K562 (cell line): ENCODE measurements around the gene QPRT. TPM values are rescaled to one million over a fixed set of nuclear protein-coding genes. Genes with fewer than 3 reads are reported as not detected.

Experiments used
- ATAC-seq: fragments of 200-7000 bp; cut with Tn5 transposase; 3 replicates; pipeline ENCODE4 v1.9.1; 2020; ENCODE audit warnings: moderate library complexity
- BruUV-seq: library from RNA; stranded (reverse); fragments of 400-500 nt; replicated peaks from 2 replicates; lab custom pipeline; 2021; lab: Mats Ljungman, UMichigan
- CTCF ChIA-PET: fragments of 300-600 bp; formaldehyde crosslinking; extraction: SDS; loops from one replicate; lab custom pipeline; 2021; ENCODE audit warnings: low intra/inter-chr PET ratio; lab: Yijun Ruan, JAX
- POLR2A ChIA-PET: fragments of 300-600, 350-650 bp; sonication (Branson Sonifier 250); formaldehyde crosslinking; extraction: SDS; loops from one replicate; lab custom pipeline; 2021; ENCODE audit warnings: antibody characterized with exemption, inconsistent platforms; lab: Yijun Ruan, JAX
- DNase-seq, 4 experiments: peaks; one replicate each; pipeline versions ENCODE4 v3.0.0 to v3.0.0-alpha.2; 2011 to 2018; ENCODE audit warnings: low spot score in 3 of 4, mixed read lengths in 3 of 4; ENCODE audit errors: extremely low read depth in 1 of 4
- FAIRE-seq: peaks from 2 replicates; lab custom pipeline; 2011; peaks lifted over from hg19 to GRCh38; lab: Jason Lieb, UNC
- H2AFZ ChIP-seq: 2 replicates; pipeline ENCODE4 v1.6.0; 2011; ENCODE audit warnings: low read depth, low read length, control low read depth, inconsistent platforms
- H3K27ac ChIP-seq: fragments of 200-600 bp; 3 replicates; pipeline ENCODE4 v1.8.0; 2011; ENCODE audit warnings: low read depth, mild to moderate bottlenecking, control low read depth, inconsistent platforms, low read length, moderate library complexity, mixed read lengths; ENCODE audit errors: extremely low read depth
- H3K27me3 ChIP-seq, 2 experiments: fragments of 300-600 bp in 1 of 2; 2 replicates in 1 of 2; 3 replicates in 1 of 2; pipeline versions ENCODE4 v1.6.0 to v1.8.0; 2011; ENCODE audit warnings: inconsistent platforms in 2 of 2, low read length in 2 of 2, mild to moderate bottlenecking in 1 of 2, mixed read lengths in 1 of 2, moderate library complexity in 1 of 2; ENCODE audit not compliant: control insufficient read depth in 2 of 2, insufficient read depth in 2 of 2
- H3K36me3 ChIP-seq: fragments of 300-600 bp; 3 replicates; pipeline ENCODE4 v1.8.0; 2011; ENCODE audit warnings: mild to moderate bottlenecking, low read length, inconsistent platforms; ENCODE audit not compliant: control insufficient read depth, insufficient read depth
- H3K4me1 ChIP-seq, 2 experiments: fragments of 200-600 bp in 1 of 2; replicated peaks in 1 of 2; 2 replicates in 1 of 2; 3 replicates in 1 of 2; pipeline versions ENCODE4 v1.5.1 to v1.8.0; 2011; ENCODE audit warnings: inconsistent platforms in 2 of 2, low read length in 2 of 2, mild to moderate bottlenecking in 1 of 2, mixed read lengths in 1 of 2, moderate library complexity in 1 of 2; ENCODE audit not compliant: control insufficient read depth in 2 of 2, insufficient read depth in 2 of 2
- H3K4me2 ChIP-seq: 2 replicates; pipeline ENCODE4 v1.6.1; 2011; ENCODE audit warnings: low read length, control low read depth, inconsistent platforms, mixed read lengths; ENCODE audit not compliant: insufficient read depth
- H3K4me3 ChIP-seq: fragments of 200-600 bp; sonication (generic), shearing (Covaris generic); 2 replicates; pipeline ENCODE4 v1.5.1; 2016; ENCODE audit warnings: control low read depth, inconsistent platforms
- H3K79me2 ChIP-seq: fragments of 200-600 bp; 3 replicates; pipeline ENCODE4 v1.8.0; 2011; ENCODE audit warnings: low read length, inconsistent platforms; ENCODE audit not compliant: control insufficient read depth, insufficient read depth
- H3K9ac ChIP-seq, 2 experiments: 2 replicates each; pipeline versions ENCODE4 v1.6.0 to v1.6.1; 2011; ENCODE audit warnings: low read depth in 2 of 2, low read length in 2 of 2, control low read depth in 1 of 2, inconsistent platforms in 1 of 2, mild to moderate bottlenecking in 1 of 2, mixed read lengths in 1 of 2; ENCODE audit not compliant: insufficient read depth in 1 of 2
- H3K9me1 ChIP-seq: one replicate; pipeline ENCODE4 v1.6.0; 2011; ENCODE audit warnings: inconsistent platforms, mild to moderate bottlenecking, low read length, moderate library complexity; ENCODE audit not compliant: control insufficient read depth, insufficient read depth
- H3K9me3 ChIP-seq: replicated peaks from 2 replicates; pipeline ENCODE4 v1.5.1; 2011; ENCODE audit warnings: low read depth, low read length, inconsistent platforms; ENCODE audit not compliant: control insufficient read depth, insufficient read depth
- H4K20me1 ChIP-seq: replicated peaks from 2 replicates; pipeline ENCODE4 v1.6.1; 2011; ENCODE audit warnings: low read length, inconsistent platforms, mixed read lengths; ENCODE audit not compliant: control insufficient read depth, insufficient read depth
- ADNP ChIP-seq: fragments of 200-800 bp; sonication (Bioruptor generic); IDR thresholded peaks from 2 replicates; pipeline ENCODE4 v1.6.1; 2016; ENCODE audit warnings: missing genetic modification characterization, missing compliant biosample characterization
- CBFA2T3 ChIP-seq: fragments of 450-650 bp; IDR thresholded peaks from 2 replicates; pipeline ENCODE4 v1.6.1; 2017
- FOXJ2 ChIP-seq: fragments of 200-800 bp; sonication (Bioruptor generic); IDR thresholded peaks from 2 replicates; pipeline ENCODE4 v1.6.1; 2016; ENCODE audit warnings: missing genetic modification characterization, missing compliant biosample characterization
- KDM1A ChIP-seq, 2 experiments: fragments of 450-650 bp; IDR thresholded peaks; 2 replicates each; pipeline ENCODE4 v1.6.1; 2016; ENCODE audit warnings: mild to moderate bottlenecking in 2 of 2
- NFRKB ChIP-seq: fragments of 450-650 bp; IDR thresholded peaks from 2 replicates; pipeline ENCODE4 v1.6.1; 2016; ENCODE audit warnings: low read depth
- ZNF263 ChIP-seq: sonication (generic); formaldehyde crosslinking; IDR thresholded peaks from 2 replicates; pipeline ENCODE4 v1.8.0; 2022; ENCODE audit warnings: mild to moderate bottlenecking, missing genetic modification reagents, borderline replicate concordance
- WGBS: fragments of 100-300 bp; shearing (Covaris generic); methylation state at CpG from one replicate; pipeline ENCODE4 v1.1.6; 2016; ENCODE audit warnings: low coverage, mixed read lengths; ENCODE audit not compliant: insufficient coverage; ENCODE audit errors: missing lambda C conversion rate; 5-methylcytosine and 5-hydroxymethylcytosine counted together
- in situ Hi-C: fragments of 300-500 bp; cut with MboI; formaldehyde crosslinking; loops from 4 replicates; pipeline ENCODE4 v1.15.0; 2018; ENCODE audit warnings: inconsistent platforms, mixed read lengths
- intact Hi-C: fragments of 100-400 bp; cut with micrococcal nuclease; formaldehyde crosslinking; loops from 2 replicates; pipeline ENCODE4 v1.14.2; 2022
- polyA plus RNA-seq, 8 experiments: library from polyadenylated mRNA; depleted of rRNA in 4 of 8; stranded (reverse) in 5 of 8; unstranded in 3 of 8; fragments of >200 nt; fragmentation: Nextera tagmentation in 2 of 8; fragmentation: Illumina TruSeq in 1 of 8; extraction: Ambion mirVana in 2 of 8; extraction: Trizol in 1 of 8; gene quantifications; 2 replicates each; pipeline versions ENCODE4 v1.2.1 to v1.2.3, GENCODE V29; 2011 to 2014; ENCODE audit warnings: inconsistent platforms in 1 of 8, missing spikeins in 1 of 8
- total RNA-seq, 7 experiments: library from RNA; depleted of rRNA in 6 of 7; stranded (reverse); fragments of >200 nt in 6 of 7; fragmentation: Illumina TruSeq in 2 of 7; extraction: Trizol in 2 of 7; gene quantifications; 2 replicates each; pipeline versions ENCODE4 v1.2.1 to v1.2.3, GENCODE V29; 2011 to 2021; ENCODE audit warnings: low replicate concordance in 1 of 7
- TF ChIP-seq, protein P1 (sequence below): fragments of 450-650 bp; IDR thresholded peaks from 2 replicates; pipeline ENCODE4 v1.6.1; 2018; ENCODE audit not compliant: partially characterized antibody
- TF ChIP-seq, protein P2 (sequence below): sonication (generic); formaldehyde crosslinking; IDR thresholded peaks from 2 replicates; pipeline ENCODE4 v1.8.0; 2022; ENCODE audit warnings: mild to moderate bottlenecking, missing genetic modification reagents

QPRT gene
- total and polyA plus RNA-seq, 9 of the 15 experiments (the other 6 are each of a cell fraction or from before 2014, with no cell fraction given) = 7.7 to 112 (median 64.1) TPM

DNA sequence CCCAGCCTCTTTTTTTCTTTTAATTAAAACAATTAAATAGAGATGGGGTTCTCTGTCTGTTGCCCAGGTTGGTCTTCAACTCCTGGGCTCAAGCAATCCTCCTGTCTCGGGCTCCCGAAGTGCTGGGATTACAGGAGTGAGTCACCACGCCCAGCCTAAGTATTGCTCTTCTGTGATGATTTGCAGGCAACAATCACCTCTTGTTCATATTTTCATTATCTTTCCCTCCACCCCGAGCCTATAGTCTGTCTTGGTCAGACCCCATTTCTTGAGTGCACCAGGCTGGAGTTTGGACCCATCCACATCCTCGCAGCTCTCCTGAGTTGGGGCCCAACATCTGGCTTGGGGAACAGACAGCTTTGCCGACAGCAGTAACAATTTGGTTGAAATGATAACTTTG is 20.3 kb upstream of the QPRT start (continued):
- TF ChIP-seq, protein P1, sequence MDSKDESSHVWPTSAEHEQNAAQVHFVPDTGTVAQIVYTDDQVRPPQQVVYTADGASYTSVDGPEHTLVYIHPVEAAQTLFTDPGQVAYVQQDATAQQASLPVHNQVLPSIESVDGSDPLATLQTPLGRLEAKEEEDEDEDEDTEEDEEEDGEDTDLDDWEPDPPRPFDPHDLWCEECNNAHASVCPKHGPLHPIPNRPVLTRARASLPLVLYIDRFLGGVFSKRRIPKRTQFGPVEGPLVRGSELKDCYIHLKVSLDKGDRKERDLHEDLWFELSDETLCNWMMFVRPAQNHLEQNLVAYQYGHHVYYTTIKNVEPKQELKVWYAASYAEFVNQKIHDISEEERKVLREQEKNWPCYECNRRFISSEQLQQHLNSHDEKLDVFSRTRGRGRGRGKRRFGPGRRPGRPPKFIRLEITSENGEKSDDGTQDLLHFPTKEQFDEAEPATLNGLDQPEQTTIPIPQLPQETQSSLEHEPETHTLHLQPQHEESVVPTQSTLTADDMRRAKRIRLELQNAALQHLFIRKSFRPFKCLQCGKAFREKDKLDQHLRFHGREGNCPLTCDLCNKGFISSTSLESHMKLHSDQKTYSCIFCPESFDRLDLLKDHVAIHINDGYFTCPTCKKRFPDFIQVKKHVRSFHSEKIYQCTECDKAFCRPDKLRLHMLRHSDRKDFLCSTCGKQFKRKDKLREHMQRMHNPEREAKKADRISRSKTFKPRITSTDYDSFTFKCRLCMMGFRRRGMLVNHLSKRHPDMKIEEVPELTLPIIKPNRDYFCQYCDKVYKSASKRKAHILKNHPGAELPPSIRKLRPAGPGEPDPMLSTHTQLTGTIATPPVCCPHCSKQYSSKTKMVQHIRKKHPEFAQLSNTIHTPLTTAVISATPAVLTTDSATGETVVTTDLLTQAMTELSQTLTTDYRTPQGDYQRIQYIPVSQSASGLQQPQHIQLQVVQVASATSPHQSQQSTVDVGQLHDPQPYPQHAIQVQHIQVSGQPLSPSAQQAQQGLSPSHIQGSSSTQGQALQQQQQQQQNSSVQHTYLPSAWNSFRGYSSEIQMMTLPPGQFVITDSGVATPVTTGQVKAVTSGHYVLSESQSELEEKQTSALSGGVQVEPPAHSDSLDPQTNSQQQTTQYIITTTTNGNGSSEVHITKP = peak; percentile 11
- TF ChIP-seq CBFA2T3 (peak; percentile 52), KDM1A (IDR thresholded peaks at IDR 0.05) (peak in 1 of 2 experiments; percentile 38; a peak in 2 of 4 replicates), ZNF263 (no peak)

DNA sequence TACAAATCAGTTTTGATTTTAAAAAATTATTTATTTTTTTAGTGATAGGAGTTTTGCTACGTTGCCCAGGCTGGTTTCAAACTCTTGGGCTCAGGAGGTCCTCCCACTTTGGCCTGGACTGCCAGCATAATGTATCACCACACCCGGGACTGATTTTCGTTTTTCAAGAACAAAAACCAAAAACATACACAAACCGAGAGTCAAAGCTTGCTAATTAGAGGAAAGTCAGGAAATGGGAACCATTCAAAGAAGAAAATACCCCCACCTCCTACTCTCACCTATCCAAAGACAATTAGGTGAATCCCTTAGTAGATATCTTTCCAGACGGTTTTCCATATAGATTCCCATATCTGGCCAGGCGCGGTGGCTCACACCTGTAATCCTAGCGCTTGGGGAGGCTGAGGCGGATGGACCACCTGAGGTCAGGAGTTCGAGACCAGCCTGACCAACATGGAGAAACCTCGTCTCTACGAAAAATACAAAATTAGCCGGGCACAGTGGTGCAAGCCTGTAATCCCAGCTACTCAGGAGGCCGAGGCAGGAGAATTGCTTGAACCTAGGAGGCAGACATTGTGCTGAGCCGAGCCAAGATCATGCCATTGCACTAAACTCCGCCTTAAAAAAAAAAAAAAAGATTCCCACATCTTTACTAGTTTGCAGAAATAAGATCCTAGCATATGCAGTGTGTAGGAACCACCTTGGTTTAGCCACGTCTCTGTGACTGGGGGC is 16.8 kb upstream of the QPRT start:
- Histone ChIP-seq H3K9ac (peak overlapping the region; percentile 70 to 90), H3K4me2 (peak overlapping the region; percentile 92), H3K9me1 (no peaks in the 10 kb centered on the region), H3K9me3 (no peaks in the 10 kb centered on the region), H3K4me1 (peaks cover 39 to 63% of the 10 kb centered on the region in 2 experiments), H3K27me3 (no peaks in the 10 kb centered on the region), H3K4me3 (peak overlapping the region; percentile 60), H3K79me2 (peaks cover 62% of the 10 kb centered on the region), H2AFZ (peak overlapping the region; percentile 49), H3K36me3 (peaks cover 36% of the 10 kb centered on the region), H3K27ac (peak overlapping the region; percentile 81), H4K20me1 (0 out of 2 replicates have a peak, but pooled peaks cover 3% of the 10 kb centered on the region)
- 13% methylated on average over 17 of the region's 17 CpGs for WGBS
- DNase-seq (no peak), FAIRE-seq (no peak), ATAC-seq (no peak)
- intact Hi-C loops (loop anchor here (2.0 to 5.0 kb wide), 2 partner anchors 17 to 35 kb away; no protein-coding TSS in a partner anchor), in situ Hi-C loops (no loop called here)
- ChIA-PET POLR2A (interaction anchor here (0.6 to 2.6 kb wide), 3 partner anchors 12 to 139 kb away, joined by 4 to 12 read pairs (median 5); no protein-coding TSS in a partner anchor), CTCF (no interaction called here)
- no TSS peak for BruUV-seq
- TF ChIP-seq, protein P2, sequence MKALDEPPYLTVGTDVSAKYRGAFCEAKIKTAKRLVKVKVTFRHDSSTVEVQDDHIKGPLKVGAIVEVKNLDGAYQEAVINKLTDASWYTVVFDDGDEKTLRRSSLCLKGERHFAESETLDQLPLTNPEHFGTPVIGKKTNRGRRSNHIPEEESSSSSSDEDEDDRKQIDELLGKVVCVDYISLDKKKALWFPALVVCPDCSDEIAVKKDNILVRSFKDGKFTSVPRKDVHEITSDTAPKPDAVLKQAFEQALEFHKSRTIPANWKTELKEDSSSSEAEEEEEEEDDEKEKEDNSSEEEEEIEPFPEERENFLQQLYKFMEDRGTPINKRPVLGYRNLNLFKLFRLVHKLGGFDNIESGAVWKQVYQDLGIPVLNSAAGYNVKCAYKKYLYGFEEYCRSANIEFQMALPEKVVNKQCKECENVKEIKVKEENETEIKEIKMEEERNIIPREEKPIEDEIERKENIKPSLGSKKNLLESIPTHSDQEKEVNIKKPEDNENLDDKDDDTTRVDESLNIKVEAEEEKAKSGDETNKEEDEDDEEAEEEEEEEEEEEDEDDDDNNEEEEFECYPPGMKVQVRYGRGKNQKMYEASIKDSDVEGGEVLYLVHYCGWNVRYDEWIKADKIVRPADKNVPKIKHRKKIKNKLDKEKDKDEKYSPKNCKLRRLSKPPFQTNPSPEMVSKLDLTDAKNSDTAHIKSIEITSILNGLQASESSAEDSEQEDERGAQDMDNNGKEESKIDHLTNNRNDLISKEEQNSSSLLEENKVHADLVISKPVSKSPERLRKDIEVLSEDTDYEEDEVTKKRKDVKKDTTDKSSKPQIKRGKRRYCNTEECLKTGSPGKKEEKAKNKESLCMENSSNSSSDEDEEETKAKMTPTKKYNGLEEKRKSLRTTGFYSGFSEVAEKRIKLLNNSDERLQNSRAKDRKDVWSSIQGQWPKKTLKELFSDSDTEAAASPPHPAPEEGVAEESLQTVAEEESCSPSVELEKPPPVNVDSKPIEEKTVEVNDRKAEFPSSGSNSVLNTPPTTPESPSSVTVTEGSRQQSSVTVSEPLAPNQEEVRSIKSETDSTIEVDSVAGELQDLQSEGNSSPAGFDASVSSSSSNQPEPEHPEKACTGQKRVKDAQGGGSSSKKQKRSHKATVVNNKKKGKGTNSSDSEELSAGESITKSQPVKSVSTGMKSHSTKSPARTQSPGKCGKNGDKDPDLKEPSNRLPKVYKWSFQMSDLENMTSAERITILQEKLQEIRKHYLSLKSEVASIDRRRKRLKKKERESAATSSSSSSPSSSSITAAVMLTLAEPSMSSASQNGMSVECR (CRISPR knock-in tag) = no peak
- TF ChIP-seq NFRKB = 0 out of 2 replicates have a peak, but pooled peaks have one; percentile 24
- peak; percentile 77 for TF ChIP-seq ADNP
- 0 out of 4 replicates have a peak, but pooled peaks of 1 of the 2 experiments have one; percentile 17 for TF ChIP-seq KDM1A (IDR thresholded peaks at IDR 0.05)
- 0 out of 2 replicates have a peak, but pooled peaks have one; percentile 21 for TF ChIP-seq FOXJ2 (tag)
